ENCODE results near the gene VIPR1.
A peak's percentile ranks its signal among the peaks of the same experiment; 100 is the strongest.

Gene VIPR1

GRCh38 chr3:42569593-42570142, 67.2 kb downstream of the VIPR1 start:
- Histone ChIP-seq H4K20me1 (ENCODE audit: low read depth, low read length) (no peaks in the 10 kb centered on the region), H3F3A (ENCODE audit: insufficient read depth) (no peaks in the 10 kb centered on the region), H3K4me2 (ENCODE audit: low read depth, low read length, poor library complexity, severe bottlenecking) (no peak overlapping the region), H3K4me3 (ENCODE audit: insufficient read depth, low read length, poor library complexity, severe bottlenecking) (no peak overlapping the region), H3K9me3 (ENCODE audit: insufficient read depth, low read length) (no peaks in the 10 kb centered on the region), H3K79me2 (ENCODE audit: insufficient read depth, low read length) (peaks cover 3% of the 10 kb centered on the region; the same call in 1 of the 2 replicates), H3K27ac (ENCODE audit: low read depth, low read length) (no peak overlapping the region), H3K27me3 (ENCODE audit: low read length) (no peaks in the 10 kb centered on the region), H3K9me2 (replicated peaks; ENCODE audit: insufficient read depth, low read length) (no peaks in the 10 kb centered on the region), H3K9ac (ENCODE audit: low read length) (no peak overlapping the region), H3K36me3 (ENCODE audit: low read length) (peaks cover 6% of the 10 kb centered on the region; the same call in 1 of the 2 replicates), H2AFZ (ENCODE audit: low read depth, low read length, severe bottlenecking) (no peak overlapping the region)
- TF ChIP-seq, protein P1, sequence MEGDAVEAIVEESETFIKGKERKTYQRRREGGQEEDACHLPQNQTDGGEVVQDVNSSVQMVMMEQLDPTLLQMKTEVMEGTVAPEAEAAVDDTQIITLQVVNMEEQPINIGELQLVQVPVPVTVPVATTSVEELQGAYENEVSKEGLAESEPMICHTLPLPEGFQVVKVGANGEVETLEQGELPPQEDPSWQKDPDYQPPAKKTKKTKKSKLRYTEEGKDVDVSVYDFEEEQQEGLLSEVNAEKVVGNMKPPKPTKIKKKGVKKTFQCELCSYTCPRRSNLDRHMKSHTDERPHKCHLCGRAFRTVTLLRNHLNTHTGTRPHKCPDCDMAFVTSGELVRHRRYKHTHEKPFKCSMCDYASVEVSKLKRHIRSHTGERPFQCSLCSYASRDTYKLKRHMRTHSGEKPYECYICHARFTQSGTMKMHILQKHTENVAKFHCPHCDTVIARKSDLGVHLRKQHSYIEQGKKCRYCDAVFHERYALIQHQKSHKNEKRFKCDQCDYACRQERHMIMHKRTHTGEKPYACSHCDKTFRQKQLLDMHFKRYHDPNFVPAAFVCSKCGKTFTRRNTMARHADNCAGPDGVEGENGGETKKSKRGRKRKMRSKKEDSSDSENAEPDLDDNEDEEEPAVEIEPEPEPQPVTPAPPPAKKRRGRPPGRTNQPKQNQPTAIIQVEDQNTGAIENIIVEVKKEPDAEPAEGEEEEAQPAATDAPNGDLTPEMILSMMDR (IDR thresholded peaks at IDR 0.05; ENCODE audit: insufficient read depth, low read length, poor library complexity, severe bottlenecking): no peak
- TF ChIP-seq EZH2phosphoT487 (conservative IDR thresholded peaks at IDR 0.05; ENCODE audit: low read length): no peak

DNA sequence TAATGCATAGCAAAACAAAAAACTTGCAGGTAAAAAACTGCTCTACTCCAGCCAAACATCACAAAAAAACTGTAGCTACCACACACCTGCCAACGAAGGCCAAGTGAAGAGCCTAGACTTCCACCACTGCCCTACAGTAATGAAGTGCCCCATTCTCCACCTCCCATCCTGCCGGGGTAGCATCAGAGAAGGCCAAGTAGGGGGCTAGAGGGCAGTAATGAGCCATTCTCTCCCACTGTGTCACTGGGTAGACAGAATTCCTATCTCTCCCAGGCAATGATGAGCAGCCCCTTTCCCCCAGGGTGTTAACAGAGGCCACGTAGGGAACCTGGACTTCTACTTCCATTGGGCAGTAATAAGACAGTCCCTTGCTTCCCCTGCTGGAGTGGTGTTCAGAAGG, 69.8 kb downstream of the VIPR1 start:
- Histone ChIP-seq H2AFZ (ENCODE audit: low read depth, low read length, severe bottlenecking) (no peak overlapping the region), H3K27ac (ENCODE audit: low read depth, low read length) (no peak overlapping the region), H3F3A (ENCODE audit: insufficient read depth) (no peaks in the 10 kb centered on the region), H3K9ac (ENCODE audit: low read length) (no peak overlapping the region), H3K27me3 (ENCODE audit: low read length) (no peaks in the 10 kb centered on the region), H3K4me2 (ENCODE audit: low read depth, low read length, poor library complexity, severe bottlenecking) (no peak overlapping the region), H3K36me3 (ENCODE audit: low read length) (peaks cover 19% of the 10 kb centered on the region), H3K79me2 (ENCODE audit: insufficient read depth, low read length) (peaks cover 8% of the 10 kb centered on the region), H3K9me2 (replicated peaks; ENCODE audit: insufficient read depth, low read length) (no peaks in the 10 kb centered on the region), H4K20me1 (ENCODE audit: low read depth, low read length) (no peaks in the 10 kb centered on the region), H3K9me3 (ENCODE audit: insufficient read depth, low read length) (no peaks in the 10 kb centered on the region), H3K4me3 (ENCODE audit: insufficient read depth, low read length, poor library complexity, severe bottlenecking) (no peak overlapping the region)
- TF ChIP-seq EZH2phosphoT487 (conservative IDR thresholded peaks at IDR 0.05; ENCODE audit: low read length): no peak
- TF ChIP-seq, protein P1 (IDR thresholded peaks at IDR 0.05; ENCODE audit: insufficient read depth, low read length, poor library complexity, severe bottlenecking): peak; percentile 62

DNA sequence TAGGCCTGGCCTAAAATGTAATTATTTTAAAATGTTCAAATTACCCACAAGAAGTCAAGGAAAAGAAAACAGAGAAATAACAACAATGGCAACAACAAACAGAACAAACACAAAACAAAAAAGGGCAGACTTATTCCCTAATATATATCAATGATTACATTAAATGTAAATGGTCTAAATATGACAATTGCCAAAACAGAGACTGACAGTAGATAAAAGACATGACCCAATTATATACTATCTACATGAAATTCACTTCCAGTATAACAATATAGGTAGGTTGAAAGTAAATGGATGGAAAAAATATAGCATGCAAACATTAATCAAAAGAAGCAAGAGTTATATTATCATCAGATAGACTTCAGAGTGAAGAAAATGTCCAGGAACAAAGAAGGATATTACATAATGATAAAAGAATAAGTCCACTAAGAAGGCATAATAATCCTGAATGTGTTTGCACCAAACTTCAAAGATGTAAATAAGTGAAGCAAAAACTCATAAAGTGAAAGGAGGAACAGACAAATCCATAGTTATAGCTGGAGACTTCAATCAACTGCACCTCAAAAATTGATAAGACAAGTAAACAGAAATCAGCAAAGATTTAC, 72.8 kb downstream of the VIPR1 start:
- Histone ChIP-seq H3K4me2 (ENCODE audit: low read depth, low read length, poor library complexity, severe bottlenecking) (no peak overlapping the region), H3F3A (ENCODE audit: insufficient read depth) (no peaks in the 10 kb centered on the region), H3K9me2 (replicated peaks; ENCODE audit: insufficient read depth, low read length) (no peaks in the 10 kb centered on the region), H3K27ac (ENCODE audit: low read depth, low read length) (no peak overlapping the region), H3K79me2 (ENCODE audit: insufficient read depth, low read length) (peaks cover 8% of the 10 kb centered on the region), H4K20me1 (ENCODE audit: low read depth, low read length) (no peaks in the 10 kb centered on the region), H3K36me3 (ENCODE audit: low read length) (peaks cover 25% of the 10 kb centered on the region), H2AFZ (ENCODE audit: low read depth, low read length, severe bottlenecking) (no peak overlapping the region), H3K9me3 (ENCODE audit: insufficient read depth, low read length) (no peaks in the 10 kb centered on the region), H3K27me3 (ENCODE audit: low read length) (no peaks in the 10 kb centered on the region), H3K4me3 (ENCODE audit: insufficient read depth, low read length, poor library complexity, severe bottlenecking) (no peak overlapping the region), H3K9ac (ENCODE audit: low read length) (no peak overlapping the region)
- TF ChIP-seq, protein P1 (IDR thresholded peaks at IDR 0.05; ENCODE audit: insufficient read depth, low read length, poor library complexity, severe bottlenecking): no peak
- no peak for TF ChIP-seq EZH2phosphoT487 (conservative IDR thresholded peaks at IDR 0.05; ENCODE audit: low read length)

All from SU-DHL-6 (cell line).